HG02759 (cell line): ENCODE data around the gene PID1.

Source experiments
- ATAC-seq: cut with Tn5 transposase; IDR thresholded peaks from one replicate; pipeline ENCODE4 v1.9.1; 2021; ENCODE audit warnings: mild to moderate bottlenecking, moderate library complexity; ENCODE audit not compliant: unreplicated experiment

Gene PID1

GRCh38 chr2:229173825-229174359, 97.2 kb downstream of the PID1 start:
- ATAC-seq = no peak

- no peak for ATAC-seq
These were observed 100.2 kb downstream of the PID1 start for GRCh38 chr2:229170916-229171315.

GRCh38 chr2:229170171-229170570, 100.9 kb downstream of the PID1 start:
- ATAC-seq = no peak

- ATAC-seq = no peak
These were observed 101.3 kb downstream of the PID1 start for GRCh38 chr2:229169751-229170150.

GRCh38 chr2:229164545-229165249, 106.4 kb downstream of the PID1 start:
- ATAC-seq = no peak

- ATAC-seq = no peak
These were observed 107.2 kb downstream of the PID1 start for GRCh38 chr2:229163893-229164292.

GRCh38 chr2:229162015-229162414, 109.1 kb downstream of the PID1 start:
- no peak for ATAC-seq

- no peak for ATAC-seq
These were observed 110.1 kb downstream of the PID1 start for GRCh38 chr2:229160984-229161383.

GRCh38 chr2:229160180-229160579, 110.9 kb downstream of the PID1 start:
- no peak for ATAC-seq

GRCh38 chr2:229159405-229159804, 111.7 kb downstream of the PID1 start:
- ATAC-seq = no peak

- no peak for ATAC-seq
These were observed 116.7 kb downstream of the PID1 start for GRCh38 chr2:229154381-229154780.

- no peak for ATAC-seq
These were observed 117.1 kb downstream of the PID1 start for GRCh38 chr2:229153951-229154350.

- ATAC-seq = no peak
These were observed 117.8 kb downstream of the PID1 start for GRCh38 chr2:229153267-229153666.

GRCh38 chr2:229152674-229153073, 118.4 kb downstream of the PID1 start:
- no peak for ATAC-seq

- no peak for ATAC-seq
These were observed 120.8 kb downstream of the PID1 start for GRCh38 chr2:229150317-229150716.

- no peak for ATAC-seq
These were observed 129.6 kb downstream of the PID1 start for GRCh38 chr2:229141424-229142025.

GRCh38 chr2:229137639-229138038, 133.4 kb downstream of the PID1 start:
- ATAC-seq = no peak

GRCh38 chr2:229137066-229137465, 134.0 kb downstream of the PID1 start:
- no peak for ATAC-seq

GRCh38 chr2:229133155-229133772, 137.8 kb downstream of the PID1 start:
- ATAC-seq = no peak

- ATAC-seq = no peak
These were observed 138.9 kb downstream of the PID1 start for GRCh38 chr2:229132236-229132635.

GRCh38 chr2:229130522-229130921, 140.6 kb downstream of the PID1 start:
- no peak for ATAC-seq

GRCh38 chr2:229129738-229130371, 141.2 kb downstream of the PID1 start:
- ATAC-seq = no peak
